Activated CD8-positive, alpha-beta memory T cell treated with anti-CD3 and anti-CD28 coated beads for 36 hours (primary cell): ENCODE measurements around the gene TCEA2. TPM values are rescaled to one million over a fixed set of nuclear protein-coding genes. Genes with fewer than 3 reads are reported as not detected.

Experiments
- CTCF ChIA-PET: fragments of 350-600 bp; sonication (Branson Sonifier 250); formaldehyde crosslinking; loops from one replicate; lab custom pipeline; 2021; ENCODE audit warnings: antibody characterized with exemption; lab: Charles Lee
- POLR2A ChIA-PET: fragments of 350-600 bp; sonication (Branson Sonifier 250); formaldehyde crosslinking; loops from one replicate; lab custom pipeline; 2021; ENCODE audit warnings: antibody characterized with exemption; lab: Charles Lee
- total RNA-seq, 2 experiments: library from RNA; stranded (reverse); gene quantifications; one replicate each; pipeline ENCODE4 v1.2.3, GENCODE V29; 2021

The TCEA2 gene
- total RNA-seq, 2 experiments from 2014 or later: 25.9 to 27.5 TPM

- ChIA-PET CTCF (interaction anchor here (0.7 to 3.1 kb wide), 5 partner anchors 9 to 93 kb away, joined by 3 to 12 read pairs (median 5); partner anchors contain the start of gene RGS19), POLR2A (interaction anchor here (1.3 kb wide), 1 partner anchor 10 kb away, joined by 3 read pairs; the partner anchor contains the start of genes OPRL1 and RGS19)
Observed at GRCh38 chr20:64069614-64070243, 6.7 kb downstream of the TCEA2 start.

GRCh38 chr20:64070244-64070993 is 7.4 kb downstream of the TCEA2 start:
- CTCF ChIA-PET: interaction anchor here (1.0 to 3.1 kb wide), 4 partner anchors 8 to 94 kb away, joined by 3 to 12 read pairs (median 6); partner anchors contain the start of gene RGS19
- POLR2A ChIA-PET: no interaction called here

- POLR2A ChIA-PET: no interaction called here
- CTCF ChIA-PET: interaction anchor here (1.7 kb wide), 1 partner anchor 98 kb away, joined by 3 read pairs; no protein-coding TSS in a partner anchor
Observed at GRCh38 chr20:64071341-64072332, 8.6 kb downstream of the TCEA2 start.

GRCh38 chr20:64072498-64073063 is 9.6 kb downstream of the TCEA2 start:
- CTCF ChIA-PET: interaction anchor here (1.7 kb wide), 1 partner anchor 99 kb away, joined by 3 read pairs; no protein-coding TSS in a partner anchor
- POLR2A ChIA-PET: no interaction called here

- CTCF ChIA-PET: no interaction called here
- POLR2A ChIA-PET: no interaction called here
Observed at GRCh38 chr20:64073476-64074183, 10.6 kb downstream of the TCEA2 start.

- ChIA-PET POLR2A (no interaction called here), CTCF (no interaction called here)
Observed at GRCh38 chr20:64074184-64074789, 11.3 kb downstream of the TCEA2 start.

GRCh38 chr20:64074963-64075362 is 12.0 kb downstream of the TCEA2 start:
- ChIA-PET CTCF (interaction anchor here (1.2 to 2.0 kb wide), 3 partner anchors 9 to 36 kb away, joined by 3 to 10 read pairs (median 5); no protein-coding TSS in a partner anchor), POLR2A (no interaction called here)

- ChIA-PET POLR2A (no interaction called here), CTCF (interaction anchor here (1.2 to 2.0 kb wide), 3 partner anchors 10 to 37 kb away, joined by 3 to 10 read pairs (median 5); no protein-coding TSS in a partner anchor)
Observed at GRCh38 chr20:64075556-64075955, 12.6 kb downstream of the TCEA2 start.

- POLR2A ChIA-PET: interaction anchor here (1.7 kb wide), 1 partner anchor 10 kb away, joined by 5 read pairs; no protein-coding TSS in a partner anchor
- CTCF ChIA-PET: interaction anchor here (1.2 to 2.0 kb wide), 3 partner anchors 11 to 37 kb away, joined by 3 to 10 read pairs (median 5); no protein-coding TSS in a partner anchor
Observed at GRCh38 chr20:64076061-64076997, 13.3 kb downstream of the TCEA2 start.

- ChIA-PET POLR2A (interaction anchor here (1.7 kb wide), 1 partner anchor 11 kb away, joined by 5 read pairs; no protein-coding TSS in a partner anchor), CTCF (interaction anchor here (1.5 to 3.6 kb wide), 3 partner anchors 38 to 43 kb away, joined by 7 to 14 read pairs (median 10); no protein-coding TSS in a partner anchor)
Observed at GRCh38 chr20:64077094-64077493, 14.1 kb downstream of the TCEA2 start.

GRCh38 chr20:64077541-64077875 is 14.5 kb downstream of the TCEA2 start:
- POLR2A ChIA-PET: interaction anchor here (1.7 kb wide), 1 partner anchor 11 kb away, joined by 5 read pairs; no protein-coding TSS in a partner anchor
- CTCF ChIA-PET: interaction anchor here (1.5 to 3.6 kb wide), 3 partner anchors 39 to 97 kb away, joined by 7 to 14 read pairs (median 9); partner anchors contain the start of gene PRPF6

GRCh38 chr20:64077876-64078551 is 15.0 kb downstream of the TCEA2 start:
- CTCF ChIA-PET: interaction anchor here (1.3 to 3.6 kb wide), 5 partner anchors 9 to 97 kb away, joined by 3 to 14 read pairs (median 7); partner anchors contain the start of gene PRPF6
- POLR2A ChIA-PET: interaction anchor here (1.7 kb wide), 1 partner anchor 12 kb away, joined by 5 read pairs; no protein-coding TSS in a partner anchor

- ChIA-PET CTCF (interaction anchor here (1.3 to 3.6 kb wide), 7 partner anchors 9 to 98 kb away, joined by 3 to 15 read pairs (median 6); partner anchors contain the start of gene PRPF6), POLR2A (interaction anchor here (0.8 to 1.2 kb wide), 3 partner anchors 10 to 42 kb away, joined by 3 to 6 read pairs (median 4); partner anchors contain the start of gene TCEA2)
Observed at GRCh38 chr20:64078934-64079272, 15.9 kb downstream of the TCEA2 start.

- CTCF ChIA-PET: interaction anchor here (0.6 to 3.6 kb wide), 7 partner anchors 10 to 438 kb away, joined by 3 to 15 read pairs (median 6); partner anchors contain the start of gene PRPF6
- POLR2A ChIA-PET: interaction anchor here (0.8 to 1.2 kb wide), 3 partner anchors 10 to 41 kb away, joined by 3 to 6 read pairs (median 4); partner anchors contain the start of gene TCEA2
Observed at GRCh38 chr20:64079273-64080012, 16.4 kb downstream of the TCEA2 start, which contains the start of gene RGS19. Gene RGS19, minus strand, starts transcription at chr20:64079518. Its CDS starts 2,632 bp downstream, at chr20:64076886.
